Measurements from ENCODE around the gene TNRC6C.
"Not testable (repeated sequence)": the region's sequence is repeated elsewhere in the genome, so short reads cannot be mapped to it uniquely, and the experiment has no call there.

TNRC6C gene

GRCh38 chr17:78131172-78132083 lies 172.9 kb downstream of the TNRC6C start:
- no peak overlapping the region for H3K27ac ChIP-seq
- DNase-seq (ENCODE audit: low read depth, low spot score), result no peak

- H3K27ac ChIP-seq, result no peak overlapping the region
- DNase-seq (ENCODE audit: low read depth, low spot score), result no peak
These were observed 173.7 kb downstream of the TNRC6C start for GRCh38 chr17:78132084-78132676.

- H3K27ac ChIP-seq, result no peak overlapping the region
- no peak for DNase-seq (ENCODE audit: low read depth, low spot score)
These were observed 174.3 kb downstream of the TNRC6C start for GRCh38 chr17:78132767-78133178.

GRCh38 chr17:78133179-78133951 lies 174.9 kb downstream of the TNRC6C start:
- no peak for DNase-seq (ENCODE audit: low read depth, low spot score)
- no peak overlapping the region for H3K27ac ChIP-seq

GRCh38 chr17:78133971-78134898 lies 175.7 kb downstream of the TNRC6C start:
- no peak for DNase-seq (ENCODE audit: low read depth, low spot score)
- no peak overlapping the region for H3K27ac ChIP-seq

- DNase-seq (ENCODE audit: low read depth, low spot score), result no peak
These were observed 176.4 kb downstream of the TNRC6C start for GRCh38 chr17:78134899-78135385.

GRCh38 chr17:78135858-78136500 lies 177.5 kb downstream of the TNRC6C start:
- DNase-seq (ENCODE audit: low read depth, low spot score), result no peak
- H3K27ac ChIP-seq, result no peak overlapping the region

More at GRCh38 chr17:78134899-78135385, 176.4 kb downstream of the TNRC6C start:
- H3K27ac ChIP-seq, result no peak overlapping the region

GRCh38 chr17:78137392-78138203 lies 179.1 kb downstream of the TNRC6C start:
- DNase-seq (ENCODE audit: low read depth, low spot score), result no peak
- H3K27ac ChIP-seq, result no peak overlapping the region

GRCh38 chr17:78138204-78139060 lies 179.9 kb downstream of the TNRC6C start:
- DNase-seq (ENCODE audit: low read depth, low spot score), result no peak
- no peak overlapping the region for H3K27ac ChIP-seq

- peak overlapping the region; percentile 93 for H3K27ac ChIP-seq
- not testable (repeated sequence) for DNase-seq (ENCODE audit: low read depth, low spot score)
These were observed 181.3 kb downstream of the TNRC6C start for GRCh38 chr17:78139861-78140168.

- DNase-seq (ENCODE audit: low read depth, low spot score), result peak; percentile 81
- peak overlapping the region; percentile 93 for H3K27ac ChIP-seq
These were observed 181.9 kb downstream of the TNRC6C start for GRCh38 chr17:78140169-78141051.

- DNase-seq (ENCODE audit: low read depth, low spot score), result no peak
- peak overlapping the region; percentile 93 for H3K27ac ChIP-seq
These were observed 183.1 kb downstream of the TNRC6C start for GRCh38 chr17:78141437-78142118.

GRCh38 chr17:78142119-78142861 lies 183.8 kb downstream of the TNRC6C start:
- H3K27ac ChIP-seq, result peak overlapping the region; percentile 93
- DNase-seq (ENCODE audit: low read depth, low spot score), result peak; percentile 98

- no peak for DNase-seq (ENCODE audit: low read depth, low spot score)
- no peak overlapping the region for H3K27ac ChIP-seq
These were observed 185.0 kb downstream of the TNRC6C start for GRCh38 chr17:78143214-78144146.
